T-helper 1 cell (primary cell): ENCODE measurements around the gene BASP1.
"Not testable (repeated sequence)": the region's sequence is repeated elsewhere in the genome, so short reads cannot be mapped to it uniquely, and the experiment has no call there.

ENCODE experiments used
- DNase-seq, 5 donors: peaks; one replicate each; pipeline ENCODE4 v3.0.0-alpha.2; 2012 to 2020

The BASP1 gene

DNA sequence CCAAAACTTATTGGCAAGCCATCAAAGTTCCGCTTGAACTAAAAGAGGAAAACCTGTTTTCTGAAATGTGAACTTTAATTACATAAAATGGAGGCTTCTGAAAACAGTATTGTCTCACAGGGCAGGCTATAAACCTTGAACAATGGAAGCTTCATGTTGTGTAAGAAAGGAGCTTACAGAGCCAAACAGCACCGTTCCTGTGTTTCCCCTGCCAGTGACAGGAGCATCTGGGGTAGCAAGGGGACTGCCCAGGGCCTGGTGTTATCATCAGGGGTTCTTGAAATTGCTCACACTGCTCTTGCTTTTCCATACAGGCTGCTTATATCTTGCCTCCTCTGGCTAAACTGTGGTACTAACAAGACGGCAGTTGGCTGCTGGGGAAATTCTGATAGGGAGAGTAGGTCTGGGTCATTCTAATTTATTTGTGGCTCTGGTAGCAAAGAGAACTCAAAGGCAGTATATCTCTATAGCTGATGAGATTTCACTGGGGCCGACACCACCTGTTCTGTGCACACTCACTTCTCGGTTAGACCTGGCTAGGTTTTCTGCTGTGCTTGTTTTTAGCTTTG, 40.4 kb downstream of the BASP1 start:
- DNase-seq, result no peak

GRCh38 chr5:17258431-17258830, 41.0 kb downstream of the BASP1 start:
- no peak for DNase-seq

DNA sequence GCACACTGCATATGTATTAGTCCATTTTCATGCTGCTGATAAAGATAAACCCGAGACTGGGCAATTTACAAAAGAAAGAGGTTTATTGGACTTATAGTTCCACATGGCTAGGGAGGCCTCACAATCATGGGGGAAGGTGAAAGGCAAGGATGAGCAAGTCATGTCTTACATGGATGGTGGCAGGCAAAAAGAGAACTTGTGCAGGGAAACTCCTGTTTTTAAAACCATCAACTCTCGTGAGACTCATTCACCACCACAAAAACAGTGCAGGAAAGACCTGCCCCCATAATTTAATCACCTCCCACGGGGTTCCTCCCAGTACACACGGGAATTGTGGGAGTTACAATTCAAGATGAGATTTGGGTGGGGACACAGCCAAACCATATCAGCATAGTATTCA, 41.6 kb downstream of the BASP1 start:
- not testable (repeated sequence) for DNase-seq

DNA sequence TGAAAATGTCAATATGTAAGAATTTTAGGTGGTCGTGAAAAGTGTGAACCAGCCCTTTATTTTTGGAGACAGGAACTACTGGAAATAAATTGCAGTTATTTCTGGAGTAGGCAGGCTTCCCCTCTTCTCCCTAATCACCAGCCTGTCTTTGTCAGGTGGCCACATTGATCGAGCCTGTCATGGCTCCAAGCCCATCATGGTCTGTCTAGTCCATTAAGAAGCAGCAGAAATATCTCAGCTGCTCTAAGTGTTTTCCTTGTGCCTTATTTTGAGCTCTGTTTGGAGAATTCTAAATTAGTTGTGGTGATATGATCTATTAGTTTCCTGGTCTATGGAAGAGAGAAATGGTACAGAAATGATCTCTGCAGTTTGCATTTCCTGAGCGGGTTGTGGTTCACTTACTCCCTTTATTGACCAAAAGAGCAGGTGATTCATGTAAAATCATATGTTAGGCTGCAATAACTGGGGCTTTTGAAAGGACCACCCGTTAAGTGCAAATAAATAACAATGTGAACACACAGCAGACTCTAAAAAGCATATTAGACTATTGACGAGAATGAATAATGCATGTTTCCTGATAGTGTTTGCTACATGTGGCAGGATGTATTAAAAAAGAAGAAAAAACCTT, 42.3 kb downstream of the BASP1 start:
- DNase-seq, result no peak

DNA sequence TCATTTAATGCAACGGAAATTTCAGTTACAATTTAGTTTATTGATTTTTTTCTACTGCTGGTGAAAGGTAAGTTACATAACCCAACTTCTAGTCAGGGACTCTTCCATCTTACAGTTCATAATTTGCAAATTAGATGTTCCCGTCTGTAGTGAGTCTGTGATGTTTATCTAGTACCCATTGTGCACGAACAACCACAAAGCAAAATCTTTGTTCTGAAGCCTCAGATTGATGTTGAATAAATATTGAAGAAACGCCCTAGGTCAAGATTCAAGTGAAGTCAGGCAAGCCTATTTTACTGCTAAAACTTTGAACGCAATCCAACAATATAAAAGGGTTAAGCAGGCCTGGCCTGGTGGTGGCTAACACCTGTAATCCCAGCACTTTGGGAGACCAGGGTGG, 43.1 kb downstream of the BASP1 start:
- no peak for DNase-seq

GRCh38 chr5:17261075-17261474, 43.6 kb downstream of the BASP1 start:
- DNase-seq, result no peak

- no peak for DNase-seq
Measured at GRCh38 chr5:17265041-17265440, 47.6 kb downstream of the BASP1 start.

GRCh38 chr5:17267106-17267505, 49.7 kb downstream of the BASP1 start:
- no peak for DNase-seq

DNA sequence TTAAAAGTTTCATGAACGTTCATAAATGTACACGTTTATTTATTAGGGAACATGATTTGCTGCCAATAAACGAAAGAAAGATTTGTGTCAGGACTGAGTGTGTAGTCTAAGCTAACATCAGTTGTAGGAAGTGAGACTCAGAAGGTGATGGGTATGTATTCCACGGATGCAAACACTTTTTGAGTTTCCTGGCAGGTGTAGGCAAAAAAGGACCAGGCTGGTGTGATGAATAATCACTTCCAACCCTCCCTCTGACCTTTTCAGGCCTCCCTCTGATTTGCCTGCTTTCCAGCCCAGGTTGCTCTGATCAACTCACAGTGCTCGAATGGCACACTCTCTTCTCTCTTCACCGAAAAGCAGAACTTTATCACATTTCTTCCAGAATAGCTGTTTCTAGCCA, 51.8 kb downstream of the BASP1 start:
- no peak for DNase-seq

DNA sequence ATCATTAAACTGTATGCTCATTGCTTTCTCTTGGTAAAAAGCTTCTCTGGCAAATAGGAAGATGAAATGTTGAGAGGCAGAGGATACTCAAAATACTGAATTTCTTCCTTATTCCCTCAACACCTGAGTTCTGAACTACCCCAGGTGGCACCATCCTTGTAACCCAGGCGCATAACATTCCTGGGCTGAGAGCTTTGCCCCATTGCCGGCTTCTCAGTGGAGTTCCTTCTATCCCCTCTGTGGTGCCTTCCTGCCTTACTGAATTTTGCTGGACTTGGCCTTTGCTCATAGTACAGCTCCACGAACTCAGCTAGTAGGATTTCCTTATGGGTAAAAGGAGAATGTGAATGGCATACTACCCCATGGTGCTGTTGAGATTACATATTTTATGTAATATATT, 54.7 kb downstream of the BASP1 start:
- no peak for DNase-seq

DNA sequence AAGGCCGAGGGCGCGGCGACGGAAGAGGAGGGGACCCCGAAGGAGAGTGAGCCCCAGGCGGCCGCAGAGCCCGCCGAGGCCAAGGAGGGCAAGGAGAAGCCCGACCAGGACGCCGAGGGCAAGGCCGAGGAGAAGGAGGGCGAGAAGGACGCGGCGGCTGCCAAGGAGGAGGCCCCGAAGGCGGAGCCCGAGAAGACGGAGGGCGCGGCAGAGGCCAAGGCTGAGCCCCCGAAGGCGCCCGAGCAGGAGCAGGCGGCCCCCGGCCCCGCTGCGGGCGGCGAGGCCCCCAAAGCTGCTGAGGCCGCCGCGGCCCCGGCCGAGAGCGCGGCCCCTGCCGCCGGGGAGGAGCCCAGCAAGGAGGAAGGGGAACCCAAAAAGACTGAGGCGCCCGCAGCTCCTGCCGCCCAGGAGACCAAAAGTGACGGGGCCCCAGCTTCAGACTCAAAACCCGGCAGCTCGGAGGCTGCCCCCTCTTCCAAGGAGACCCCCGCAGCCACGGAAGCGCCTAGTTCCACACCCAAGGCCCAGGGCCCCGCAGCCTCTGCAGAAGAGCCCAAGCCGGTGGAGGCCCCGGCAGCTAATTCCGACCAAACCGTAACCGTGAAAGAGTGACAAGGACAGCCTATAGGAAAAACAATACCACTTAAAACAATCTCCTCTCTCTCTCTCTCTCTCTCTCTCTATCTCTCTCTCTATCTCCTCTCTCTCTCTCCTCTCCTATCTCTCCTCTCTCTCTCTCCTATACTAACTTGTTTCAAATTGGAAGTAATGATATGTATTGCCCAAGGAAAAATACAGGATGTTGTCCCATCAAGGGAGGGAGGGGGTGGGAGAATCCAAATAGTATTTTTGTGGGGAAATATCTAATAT, 58.1 kb downstream of the BASP1 start:
- no peak for DNase-seq

DNA sequence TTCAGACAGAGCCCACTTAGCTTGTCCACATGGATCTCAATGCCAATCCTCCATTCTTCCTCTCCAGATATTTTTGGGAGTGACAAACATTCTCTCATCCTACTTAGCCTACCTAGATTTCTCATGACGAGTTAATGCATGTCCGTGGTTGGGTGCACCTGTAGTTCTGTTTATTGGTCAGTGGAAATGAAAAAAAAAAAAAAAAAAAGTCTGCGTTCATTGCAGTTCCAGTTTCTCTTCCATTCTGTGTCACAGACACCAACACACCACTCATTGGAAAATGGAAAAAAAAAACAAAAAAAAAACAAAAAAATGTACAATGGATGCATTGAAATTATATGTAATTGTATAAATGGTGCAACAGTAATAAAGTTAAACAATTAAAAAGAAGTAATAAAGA, 59.0 kb downstream of the BASP1 start:
- no peak for DNase-seq

DNA sequence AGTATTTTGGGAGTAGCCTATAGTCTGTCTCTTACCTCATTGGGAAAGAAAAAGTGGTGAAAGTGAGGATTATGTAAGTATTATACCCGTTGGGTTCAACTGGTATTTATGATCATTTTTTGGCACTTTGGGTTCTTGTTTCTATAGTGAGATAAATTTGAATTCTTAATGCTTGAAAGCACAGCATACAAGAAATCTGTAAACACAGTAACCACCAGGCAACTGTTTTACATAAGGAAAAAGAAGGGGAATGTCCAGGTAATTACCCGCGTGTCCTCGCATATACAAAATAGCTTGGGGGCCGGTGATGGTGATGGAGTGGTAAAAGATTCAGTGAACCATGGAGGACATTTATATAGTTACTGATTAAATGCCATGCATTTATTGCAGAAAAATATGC, 60.5 kb downstream of the BASP1 start:
- DNase-seq, result no peak

GRCh38 chr5:17278931-17279330, 61.5 kb downstream of the BASP1 start:
- DNase-seq, result no peak

- DNase-seq, result no peak
Measured at GRCh38 chr5:17279487-17279886, 62.1 kb downstream of the BASP1 start.

DNA sequence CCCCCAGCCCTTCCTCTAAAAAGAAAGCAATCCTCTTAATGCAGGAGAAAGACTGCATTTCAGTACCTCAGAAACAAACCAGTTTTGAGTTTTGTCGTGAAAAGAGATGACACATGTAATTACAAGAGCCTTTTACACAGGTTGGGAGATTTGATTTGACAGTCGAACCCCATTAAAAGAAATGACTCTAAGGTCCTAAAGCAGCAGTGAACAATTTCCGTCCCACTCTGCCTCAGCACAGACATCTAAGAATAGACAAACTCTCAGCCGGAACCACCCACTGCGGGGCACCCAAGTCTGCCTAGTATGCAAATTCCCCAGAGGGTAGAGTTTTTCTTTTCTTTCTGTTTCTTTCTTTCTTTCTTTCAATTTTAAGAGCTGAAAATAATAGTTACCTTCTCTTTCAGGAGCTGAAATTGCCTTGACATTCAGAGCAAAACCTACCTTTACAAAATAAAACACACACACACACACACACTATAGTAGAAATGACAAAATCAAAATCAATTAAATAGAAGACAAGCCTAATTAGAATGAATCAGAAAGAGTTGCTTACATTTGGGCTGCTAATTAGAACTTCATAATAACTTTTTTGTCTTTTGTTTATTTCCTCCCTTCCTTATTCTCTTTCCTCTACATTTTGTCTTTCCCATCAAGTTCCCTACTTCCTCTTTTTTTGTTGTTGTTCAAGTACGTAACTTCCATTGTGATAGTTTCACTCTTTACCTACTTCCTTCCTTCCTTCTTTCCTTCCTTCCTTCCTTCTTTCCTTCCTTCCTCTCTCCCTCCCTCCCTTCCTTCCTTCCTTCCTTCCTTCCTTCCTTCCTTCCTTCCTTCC, 65.1 kb downstream of the BASP1 start:
- no peak for DNase-seq

DNA sequence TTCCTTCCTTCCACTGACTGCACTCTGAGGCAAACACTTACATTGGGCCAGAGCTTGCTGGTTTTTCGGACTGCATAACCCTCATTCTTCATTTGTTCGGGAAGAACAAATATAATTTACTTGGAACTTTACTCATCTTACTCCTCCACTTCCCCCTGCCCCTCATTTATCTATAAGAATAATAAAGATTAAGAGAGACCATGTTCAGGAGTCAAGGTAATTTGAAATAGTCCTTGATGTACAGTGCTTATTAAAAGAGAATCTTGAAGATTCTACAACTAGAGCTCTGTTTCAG, 65.6 kb downstream of the BASP1 start:
- DNase-seq, result no peak

- DNase-seq, result no peak
Measured at GRCh38 chr5:17287501-17288155, 70.2 kb downstream of the BASP1 start.

DNA sequence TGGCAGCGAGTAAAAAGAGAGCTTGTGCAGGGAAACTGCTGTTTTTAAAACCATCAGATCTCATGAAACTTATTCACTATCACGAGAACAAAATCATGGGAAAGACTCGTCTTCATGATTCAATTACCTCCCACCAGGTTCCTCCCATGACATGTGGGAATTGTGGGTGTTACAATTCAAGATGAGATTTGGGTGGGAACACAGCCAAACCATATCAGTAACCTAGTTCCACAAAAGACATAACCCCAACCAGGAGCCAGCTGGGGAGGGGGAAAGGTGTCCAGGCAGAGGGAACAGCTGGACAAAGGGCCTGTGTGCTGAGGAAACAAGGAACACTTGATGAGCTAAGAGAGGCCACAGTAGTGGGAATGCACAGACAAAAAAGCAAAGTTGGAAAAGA, 71.1 kb downstream of the BASP1 start:
- no peak for DNase-seq

GRCh38 chr5:17289681-17290539, 72.5 kb downstream of the BASP1 start:
- DNase-seq, result no peak

GRCh38 chr5:17290540-17290974, 73.1 kb downstream of the BASP1 start:
- DNase-seq, result no peak
